GM10847 (cell line): ENCODE data around the gene ZFP14.

Experiments
- POLR2A ChIP-seq: IDR thresholded peaks from 2 replicates; pipeline ENCODE4 v1.6.1; 2011; ENCODE audit not compliant: insufficient read length; ENCODE audit errors: extremely low read depth

Gene ZFP14

DNA sequence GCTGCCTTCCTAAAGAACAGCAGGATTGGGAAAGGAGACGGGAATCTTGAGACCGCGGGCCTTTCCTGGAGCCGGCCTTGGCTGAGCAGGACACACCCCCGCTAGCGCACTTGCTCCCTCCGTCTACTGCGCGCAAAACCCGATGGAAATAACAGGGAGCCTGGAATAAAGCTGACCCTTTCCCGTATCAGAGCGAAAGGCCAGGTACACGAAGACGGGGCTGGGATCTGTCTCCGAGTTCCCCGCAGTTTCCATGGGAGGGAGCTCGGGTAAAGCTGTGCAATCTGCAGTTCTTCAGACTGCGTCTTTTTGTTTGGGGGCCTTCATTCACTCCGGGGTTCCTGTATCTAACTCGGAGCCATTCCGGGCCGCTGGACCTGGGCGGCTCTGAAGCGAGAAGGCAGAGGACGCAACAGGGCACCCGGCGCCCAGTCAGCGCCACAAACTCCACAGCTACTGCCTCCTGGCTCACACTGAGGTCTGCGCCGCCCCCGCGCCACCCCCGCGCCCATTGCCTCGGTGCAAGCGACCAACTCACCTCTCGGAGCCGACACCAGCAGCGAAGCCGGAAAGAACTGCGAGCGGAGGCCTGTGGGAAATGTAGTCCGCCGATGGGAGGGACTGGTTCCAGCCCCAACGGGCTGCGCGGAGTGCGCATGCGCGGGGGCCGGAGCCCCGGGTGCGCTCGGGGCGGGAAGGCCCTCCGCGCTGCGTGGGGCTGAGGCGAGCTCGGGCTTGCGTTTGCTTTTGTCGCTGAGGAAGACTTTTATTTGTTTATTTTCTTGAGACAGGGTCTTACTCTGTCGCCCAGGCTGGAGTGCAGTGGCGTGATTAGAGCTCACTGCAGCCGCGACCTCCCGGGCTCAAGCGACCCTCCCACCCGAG, at the start of gene ZFP14:
TSS of gene ZFP14 (minus strand) at position 577 of the 885 bp plus-strand sequence. CDS start 11,309 bp downstream, outside the sequence.
- no peak for TF ChIP-seq POLR2A

DNA sequence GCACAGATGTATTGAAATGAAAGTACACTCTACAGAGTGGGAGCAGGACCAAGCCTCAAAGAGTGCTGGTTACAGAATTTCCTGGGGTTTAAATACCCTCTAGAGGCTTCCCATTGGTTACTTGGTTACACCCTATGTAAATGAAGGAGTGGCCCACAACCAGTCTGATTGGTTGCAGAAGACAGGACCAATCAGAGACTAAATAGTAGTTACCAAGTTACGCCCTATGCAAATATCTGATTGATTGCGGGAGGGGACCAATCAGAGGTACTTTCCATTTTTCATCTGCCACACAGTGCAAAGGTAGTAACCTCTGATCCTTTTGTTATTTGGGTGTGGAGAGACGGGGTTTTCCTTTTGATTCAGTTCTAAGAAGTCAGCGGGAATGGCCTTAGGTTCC, 44.9 kb upstream of the ZFP14 start:
- TF ChIP-seq POLR2A: no peak

- TF ChIP-seq POLR2A: no peak
These were observed 42.9 kb upstream of the ZFP14 start for GRCh38 chr19:36421749-36422481.

- TF ChIP-seq POLR2A: no peak
These were observed 42.2 kb upstream of the ZFP14 start for GRCh38 chr19:36420961-36421748.

- TF ChIP-seq POLR2A: peak; percentile 76
These were observed 39.4 kb upstream of the ZFP14 start, which contains the start of gene ZFP82 for GRCh38 chr19:36418287-36419001. Gene ZFP82, minus strand, starts transcription at chr19:36418644. Its CDS starts 8,855 bp downstream, at chr19:36409789.

DNA sequence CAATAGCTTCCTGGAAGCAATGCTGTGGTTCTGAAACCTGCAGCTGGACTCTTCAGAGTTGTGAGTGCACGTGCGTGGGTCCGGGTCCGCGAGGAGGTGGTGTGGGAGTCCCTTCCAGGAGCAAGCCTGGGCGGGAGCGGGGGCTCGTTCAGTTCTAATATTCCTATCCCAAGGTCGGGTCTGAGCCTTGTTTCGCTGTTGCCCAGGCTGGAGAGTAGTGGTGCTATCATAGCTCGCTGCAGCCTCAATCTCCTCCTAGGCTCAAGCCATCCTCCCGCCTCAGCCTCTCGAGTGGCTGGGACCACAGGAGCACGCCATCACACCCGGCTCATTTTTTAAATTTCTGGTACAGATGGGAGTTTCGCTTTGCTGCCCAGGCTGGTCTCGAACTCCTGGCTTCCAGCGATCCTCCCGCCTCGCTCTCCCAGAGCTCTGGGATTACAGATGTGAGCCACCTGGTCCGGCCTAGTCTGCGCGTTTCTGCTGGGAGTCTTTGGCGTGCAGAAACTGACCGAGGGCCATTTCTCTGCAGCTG, 38.8 kb upstream of the ZFP14 start:
- no peak for TF ChIP-seq POLR2A

GRCh38 chr19:36409841-36410240, 30.8 kb upstream of the ZFP14 start:
- no peak for TF ChIP-seq POLR2A

GRCh38 chr19:36408101-36408500, 29.1 kb upstream of the ZFP14 start:
- TF ChIP-seq POLR2A: no peak

DNA sequence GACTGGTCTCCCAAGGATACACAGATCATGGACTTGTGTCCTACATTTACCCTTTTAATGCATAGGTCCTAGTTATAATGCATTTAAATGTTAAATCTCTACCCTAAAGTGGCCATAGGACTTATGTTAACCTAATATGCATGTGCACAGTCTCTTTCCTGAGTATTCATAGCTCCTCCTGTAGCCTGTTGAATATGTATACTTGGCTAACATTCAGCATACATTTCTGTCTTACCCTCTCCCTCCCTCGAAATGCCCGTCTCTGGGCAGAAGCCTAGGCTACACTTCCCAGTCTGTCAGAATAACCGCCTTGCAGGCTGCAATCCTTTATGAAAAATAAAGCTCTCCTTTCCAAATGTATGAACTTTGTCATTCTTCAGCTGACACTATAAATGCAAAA, 25.5 kb upstream of the ZFP14 start:
- no peak for TF ChIP-seq POLR2A

DNA sequence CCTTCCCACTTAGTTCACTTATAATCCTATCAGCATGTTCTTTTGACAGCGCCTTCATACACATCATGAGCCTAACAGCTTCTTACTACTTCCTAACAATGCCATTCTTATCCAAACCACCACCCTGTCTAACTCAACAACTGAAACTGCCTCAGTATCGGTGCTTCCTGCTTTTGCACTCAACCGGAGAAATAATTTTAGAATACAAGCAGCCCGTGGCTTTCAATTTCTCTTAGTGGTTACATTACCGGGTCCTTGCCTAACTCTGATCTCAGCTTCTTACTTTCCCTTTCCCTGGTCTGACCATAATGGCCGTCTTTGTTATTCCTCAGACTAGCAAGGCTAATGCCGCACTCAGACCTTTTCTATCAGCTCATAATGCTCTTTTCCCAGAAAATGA, 22.5 kb upstream of the ZFP14 start:
- no peak for TF ChIP-seq POLR2A

DNA sequence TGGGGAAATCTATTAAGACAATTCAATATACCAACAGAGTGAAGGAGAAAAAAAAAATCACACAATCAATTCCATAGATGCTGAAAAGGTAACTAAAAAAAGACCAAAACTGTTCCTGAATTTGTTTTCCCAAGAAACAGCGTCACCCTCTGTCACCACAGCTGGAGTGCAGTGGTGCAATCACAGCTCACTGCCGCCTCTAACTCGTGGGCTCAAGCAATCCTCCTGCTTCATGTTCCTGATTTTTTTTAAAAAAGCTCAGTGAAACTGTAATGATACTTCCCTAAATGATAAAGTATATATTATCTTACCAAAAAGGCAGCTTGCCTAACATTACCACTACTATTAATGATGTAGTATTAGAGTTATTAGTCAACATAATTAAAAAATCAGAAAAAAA, 19.6 kb upstream of the ZFP14 start:
- TF ChIP-seq POLR2A: no peak

DNA sequence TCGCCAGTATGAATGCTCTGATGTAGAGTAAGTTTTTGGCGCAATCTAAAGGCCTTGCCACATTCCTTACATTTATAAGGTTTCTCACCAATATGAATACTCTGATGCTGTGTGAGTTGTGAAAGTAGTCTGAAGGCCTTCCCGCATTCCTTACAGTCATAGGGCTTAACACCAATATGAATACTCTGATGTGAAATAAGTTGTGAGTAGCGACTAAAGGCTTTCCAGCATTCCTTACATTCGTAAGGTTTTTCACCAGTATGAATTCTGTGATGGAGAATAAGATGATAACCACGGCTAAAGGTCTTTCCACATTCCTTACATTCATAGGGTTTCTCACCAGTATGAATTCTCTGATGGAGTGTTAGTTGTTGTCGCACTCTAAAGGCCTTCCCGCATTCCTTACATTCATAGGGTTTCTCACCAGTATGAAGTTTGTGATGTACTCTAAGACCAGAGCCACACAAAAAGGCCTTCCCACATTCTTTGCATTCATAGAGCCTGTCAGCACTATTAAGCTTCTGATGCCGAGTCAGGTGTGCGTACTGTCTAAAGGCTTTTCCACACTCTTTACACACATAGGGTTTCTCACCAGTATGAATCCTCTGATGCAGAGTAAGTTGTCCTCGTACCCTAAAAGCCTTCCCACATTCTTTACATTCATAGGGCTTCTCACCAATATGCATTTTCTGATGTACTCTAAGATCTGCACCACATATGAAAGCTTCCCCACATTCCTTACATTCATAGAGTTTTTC, 14.1 kb upstream of the ZFP14 start:
- TF ChIP-seq POLR2A: no peak

- TF ChIP-seq POLR2A: no peak
These were observed 464 bp upstream of the ZFP14 start for GRCh38 chr19:36379510-36379819.
